BJ (cell line): ENCODE measurements around the gene MC1R. TPM values are rescaled to one million over a fixed set of nuclear protein-coding genes. Genes with fewer than 3 reads are reported as not detected.
"Not testable (repeated sequence)": the region's sequence is repeated elsewhere in the genome, so short reads cannot be mapped to it uniquely, and the experiment has no call there.

ENCODE experiments used
- CTCF ChIA-PET: fragments of 350-600 bp; formaldehyde crosslinking; extraction: SDS; loops from one replicate; lab custom pipeline; 2021; ENCODE audit warnings: antibody characterized with exemption, inconsistent platforms; lab: Yijun Ruan, JAX
- POLR2A ChIA-PET: fragments of 300-600 bp; sonication (Branson Sonifier 250); formaldehyde crosslinking; extraction: SDS; loops from one replicate; lab custom pipeline; 2021; ENCODE audit warnings: antibody characterized with exemption; lab: Charles Lee
- DNase-seq: peaks from one replicate; pipeline ENCODE4 v3.0.0-alpha.2; 2011; ENCODE audit warnings: low read depth
- H3K27me3 ChIP-seq: 2 replicates; pipeline ENCODE4 v1.6.0; 2011; ENCODE audit warnings: low read length; ENCODE audit not compliant: control insufficient read depth, insufficient read depth
- H3K36me3 ChIP-seq: 2 replicates; pipeline ENCODE4 v1.5.1; 2011; ENCODE audit warnings: low read length; ENCODE audit not compliant: control insufficient read depth, insufficient read depth
- H3K4me3 ChIP-seq: 2 replicates; pipeline ENCODE4 v1.5.1; 2011; ENCODE audit warnings: low read depth, mild to moderate bottlenecking, control low read depth, low read length
- CTCF ChIP-seq: IDR thresholded peaks from 2 replicates; pipeline ENCODE4 v1.5.1; 2011; ENCODE audit warnings: low read depth, mild to moderate bottlenecking, control low read depth, inconsistent platforms, low read length, moderate library complexity; ENCODE audit not compliant: insufficient read depth
- polyA plus RNA-seq: library from polyadenylated mRNA; depleted of rRNA; stranded (reverse); fragments of >200 nt; gene quantifications from 2 replicates; pipeline ENCODE4 v1.2.3, GENCODE V29; 2011

MC1R gene
- polyA plus RNA-seq, 1 experiment, result 7.2 TPM

- CTCF ChIA-PET, result no interaction called here
- POLR2A ChIA-PET, result no interaction called here
- TF ChIP-seq CTCF, result no peak
- no peak for DNase-seq
- Histone ChIP-seq H3K36me3 (peaks cover 31% of the 10 kb centered on the region), H3K4me3 (no peak overlapping the region), H3K27me3 (no peaks in the 10 kb centered on the region)
These were observed 16.2 kb downstream of the MC1R start for GRCh38 chr16:89934611-89935553.

- DNase-seq, POLR2A ChIA-PET: not testable (repeated sequence)
- CTCF ChIA-PET, result interaction anchor here (0.7 kb wide), 1 partner anchor 12 kb away, joined by 4 read pairs; no protein-coding TSS in a partner anchor
These were observed 17.0 kb downstream of the MC1R start for GRCh38 chr16:89935620-89936019.

GRCh38 chr16:89936034-89936433 is 17.4 kb downstream of the MC1R start:
- Histone ChIP-seq H3K4me3 (no peak overlapping the region), H3K27me3 (no peaks in the 10 kb centered on the region), H3K36me3 (peaks cover 31% of the 10 kb centered on the region)
- POLR2A ChIA-PET, result no interaction called here
- TF ChIP-seq CTCF, result no peak
- no peak for DNase-seq
- CTCF ChIA-PET, result interaction anchor here (0.7 kb wide), 1 partner anchor 12 kb away, joined by 4 read pairs; no protein-coding TSS in a partner anchor

More at GRCh38 chr16:89935620-89936019, 17.0 kb downstream of the MC1R start:
- H3K27me3 ChIP-seq, H3K4me3 ChIP-seq: not testable (repeated sequence)
- H3K36me3 ChIP-seq, result peaks cover 31% of the 10 kb centered on the region

GRCh38 chr16:89936508-89936907 is 17.8 kb downstream of the MC1R start:
- H3K27me3 ChIP-seq, result no peaks in the 10 kb centered on the region
- no peak for DNase-seq
- H3K4me3 ChIP-seq, result no peak overlapping the region
- TF ChIP-seq CTCF, result no peak
- POLR2A ChIA-PET, result no interaction called here
- CTCF ChIA-PET, result no interaction called here
- H3K36me3 ChIP-seq, result peaks cover 27% of the 10 kb centered on the region

DNA sequence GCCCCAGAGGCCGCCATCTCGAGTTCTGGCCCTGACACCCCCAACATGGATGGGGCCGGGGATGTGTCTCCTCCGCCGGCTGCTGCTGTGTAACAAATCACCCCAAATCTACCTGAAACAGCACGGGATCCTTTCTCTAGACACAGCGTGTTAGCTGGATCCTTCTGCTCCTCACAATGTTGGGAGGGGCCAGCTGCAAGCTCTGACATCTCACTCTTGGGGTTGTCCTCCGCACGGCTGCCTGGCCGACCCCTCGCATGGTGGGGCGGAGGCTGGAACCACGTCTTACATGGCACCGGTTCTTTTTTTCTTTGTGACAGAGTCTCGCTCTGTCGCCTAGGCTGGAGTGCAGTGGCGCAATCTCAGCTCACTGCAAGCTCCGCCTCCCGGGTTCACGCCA is 18.3 kb downstream of the MC1R start:
- H3K4me3 ChIP-seq, result no peak overlapping the region
- ChIA-PET POLR2A (no interaction called here), CTCF (interaction anchor here (1.2 kb wide), 1 partner anchor 9 kb away, joined by 3 read pairs; no protein-coding TSS in a partner anchor)
- TF ChIP-seq CTCF, result no peak
- H3K27me3 ChIP-seq, result no peaks in the 10 kb centered on the region
- H3K36me3 ChIP-seq, result peaks cover 23% of the 10 kb centered on the region
- no peak for DNase-seq
